Measurements from ENCODE around the gene FNDC3B. TPM values are rescaled to one million over a fixed set of nuclear protein-coding genes. Genes with fewer than 3 reads are reported as not detected.

FNDC3B gene
- total and polyA plus RNA-seq, 2 donors (not counting 3 experiments of a cell fraction or from before 2014, with no cell fraction given) = 91.6 to 295 TPM

DNA sequence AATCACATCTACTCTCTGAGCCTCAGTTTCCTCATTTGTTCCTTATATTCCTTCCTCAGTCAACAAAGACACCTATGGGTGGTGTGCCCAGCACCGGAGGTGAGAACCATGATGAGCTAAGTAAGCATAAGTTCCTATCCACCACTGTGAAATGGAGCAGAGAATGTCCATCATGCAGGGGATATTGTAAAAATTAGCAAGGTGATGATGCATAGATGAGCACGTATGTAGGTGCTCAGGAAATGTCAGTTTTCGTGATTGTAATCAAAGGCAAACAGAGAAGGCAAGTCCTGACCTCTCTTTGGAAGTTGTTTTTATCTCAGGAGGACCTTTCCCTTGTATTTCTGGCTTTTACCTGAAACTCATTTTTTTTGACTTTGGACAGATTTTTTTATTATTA is 243.5 kb downstream of the FNDC3B start:
- Histone ChIP-seq H3K79me2 (ENCODE audit: control insufficient read depth, insufficient read depth, low read length) (peaks cover 52% of the 10 kb centered on the region), H3K27me3 (ENCODE audit: control insufficient read depth in 2 of 2, insufficient read depth in 2 of 2, low read length in 2 of 2) (no peaks in the 10 kb centered on the region), H4K20me1 (replicated peaks; ENCODE audit: control insufficient read depth, extremely low read depth, insufficient read depth, low read length) (peaks cover 12% of the 10 kb centered on the region), H3K9me3 (replicated peaks; ENCODE audit: control insufficient read depth, insufficient read depth, low read length) (no peaks in the 10 kb centered on the region), H3K4me1 (ENCODE audit: control insufficient read depth, extremely low read depth, insufficient read depth, low read length) (no peaks in the 10 kb centered on the region), H3K27ac (ENCODE audit: insufficient read depth, low read depth, low read length) (no peak overlapping the region), H3K9me1 (replicated peaks; ENCODE audit: control insufficient read depth, extremely low read depth, insufficient read depth, low read length) (no peaks in the 10 kb centered on the region), H3K9ac (replicated peaks; ENCODE audit: extremely low read depth, insufficient read depth, low read length) (no peak overlapping the region), H2AFZ (ENCODE audit: low read depth, low read length) (no peak overlapping the region), H3K4me3 (replicated peaks in 1 of 3; ENCODE audit: insufficient read depth in 1 of 3, low read depth in 1 of 3, low read length in 3 of 3) (no peak overlapping the region), H3K4me2 (ENCODE audit: insufficient read depth, low read length) (no peak overlapping the region), H3K36me3 (ENCODE audit: control insufficient read depth in 2 of 2, extremely low read depth in 1 of 2, insufficient read depth in 2 of 2, low read length in 2 of 2) (peaks cover 15 to 18% of the 10 kb centered on the region in 2 experiments)
- BruUV-seq (replicated peaks) = no TSS peak
- ChIA-PET POLR2A (no interaction called here), CTCF (no interaction called here)
- DNase-seq (ENCODE audit: low read depth, low spot score) = no peak
- no peak for FAIRE-seq
- dilution Hi-C loops (cut with MboI; ENCODE audit: extremely low pct_ligation_motif_present, low sequenced_read_pairs) (no loop called here), intact Hi-C loops (cut with micrococcal nuclease) (loop anchor here (10.0 kb wide), 1 partner anchor 318 kb away; no protein-coding TSS in a partner anchor)
- TF ChIP-seq EZH2 (IDR thresholded peaks at IDR 0.05; ENCODE audit: borderline replicate concordance, low read depth, low read length, severe bottlenecking) (no peak), FOS (IDR thresholded peaks at IDR 0.05; ENCODE audit: borderline replicate concordance, insufficient read depth, low read length) (no peak), MYC (IDR thresholded peaks at IDR 0.05; ENCODE audit: low read depth, low read length) (no peak), POLR2A (IDR thresholded peaks at IDR 0.05; ENCODE audit: low read depth, low read length) (no peak), GATA2 (IDR thresholded peaks at IDR 0.05; ENCODE audit: insufficient read depth, insufficient read length, low read depth, low read length) (no peak), POLR2AphosphoS5 (IDR thresholded peaks at IDR 0.05; ENCODE audit: insufficient read depth, low read depth, low read length) (no peak), JUN (IDR thresholded peaks at IDR 0.05; ENCODE audit: borderline replicate concordance, insufficient read depth, insufficient read length, low read depth) (no peak)
- TF ChIP-seq, protein P1, sequence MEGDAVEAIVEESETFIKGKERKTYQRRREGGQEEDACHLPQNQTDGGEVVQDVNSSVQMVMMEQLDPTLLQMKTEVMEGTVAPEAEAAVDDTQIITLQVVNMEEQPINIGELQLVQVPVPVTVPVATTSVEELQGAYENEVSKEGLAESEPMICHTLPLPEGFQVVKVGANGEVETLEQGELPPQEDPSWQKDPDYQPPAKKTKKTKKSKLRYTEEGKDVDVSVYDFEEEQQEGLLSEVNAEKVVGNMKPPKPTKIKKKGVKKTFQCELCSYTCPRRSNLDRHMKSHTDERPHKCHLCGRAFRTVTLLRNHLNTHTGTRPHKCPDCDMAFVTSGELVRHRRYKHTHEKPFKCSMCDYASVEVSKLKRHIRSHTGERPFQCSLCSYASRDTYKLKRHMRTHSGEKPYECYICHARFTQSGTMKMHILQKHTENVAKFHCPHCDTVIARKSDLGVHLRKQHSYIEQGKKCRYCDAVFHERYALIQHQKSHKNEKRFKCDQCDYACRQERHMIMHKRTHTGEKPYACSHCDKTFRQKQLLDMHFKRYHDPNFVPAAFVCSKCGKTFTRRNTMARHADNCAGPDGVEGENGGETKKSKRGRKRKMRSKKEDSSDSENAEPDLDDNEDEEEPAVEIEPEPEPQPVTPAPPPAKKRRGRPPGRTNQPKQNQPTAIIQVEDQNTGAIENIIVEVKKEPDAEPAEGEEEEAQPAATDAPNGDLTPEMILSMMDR (IDR thresholded peaks at IDR 0.05; ENCODE audit: extremely low read depth in 1 of 2, insufficient read depth in 1 of 2, low read depth in 1 of 2, low read length in 2 of 2) = no peak
- TF ChIP-seq, protein P2, sequence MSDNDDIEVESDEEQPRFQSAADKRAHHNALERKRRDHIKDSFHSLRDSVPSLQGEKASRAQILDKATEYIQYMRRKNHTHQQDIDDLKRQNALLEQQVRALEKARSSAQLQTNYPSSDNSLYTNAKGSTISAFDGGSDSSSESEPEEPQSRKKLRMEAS (IDR thresholded peaks at IDR 0.05; ENCODE audit: insufficient read depth, insufficient read length) = no peak
